ENCODE measurements around the gene KDM4C.
"Not testable (repeated sequence)": the region's sequence is repeated elsewhere in the genome, so short reads cannot be mapped to it uniquely, and the experiment has no call there.

KDM4C gene

DNA sequence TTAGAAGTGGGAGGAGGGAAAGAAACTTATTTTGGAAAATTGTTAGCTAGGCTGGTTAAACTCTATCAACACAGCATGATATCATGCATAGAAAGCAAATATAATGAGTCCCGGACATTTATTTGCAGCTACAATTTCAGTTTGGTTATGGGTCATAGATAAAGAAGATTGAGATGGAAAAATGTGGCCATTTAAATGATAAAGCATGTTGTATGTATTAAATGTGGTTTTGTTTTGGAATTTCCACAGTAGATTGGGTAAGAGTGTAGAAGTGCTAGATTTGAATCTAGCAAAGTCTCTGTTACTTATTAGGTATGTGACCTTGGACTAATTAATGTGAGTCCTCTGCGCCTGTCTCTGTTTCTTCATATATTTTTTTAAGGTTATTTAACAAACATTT is 217.4 kb downstream of the KDM4C start:
- DNase-seq (ENCODE audit: low read depth), result no peak

DNA sequence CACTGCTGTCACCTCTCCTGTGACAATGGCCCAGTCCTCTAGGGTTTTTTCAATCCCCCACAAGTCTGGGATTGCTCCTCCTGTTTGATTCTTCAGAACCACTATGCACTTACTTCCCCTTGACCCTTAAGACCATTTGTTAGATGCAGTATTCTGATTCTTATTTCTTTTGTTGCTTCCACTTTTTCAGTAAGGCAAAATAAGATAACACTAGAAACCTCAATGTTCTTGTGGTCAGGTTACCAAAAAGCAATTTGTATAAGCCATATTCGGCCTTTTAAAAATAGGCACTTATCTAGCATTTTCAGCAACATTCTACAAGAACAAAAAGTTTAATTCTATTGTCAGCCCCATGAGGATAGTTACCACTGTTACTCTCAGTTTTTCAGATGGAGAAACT is 220.0 kb downstream of the KDM4C start:
- DNase-seq (ENCODE audit: low read depth), result no peak

DNA sequence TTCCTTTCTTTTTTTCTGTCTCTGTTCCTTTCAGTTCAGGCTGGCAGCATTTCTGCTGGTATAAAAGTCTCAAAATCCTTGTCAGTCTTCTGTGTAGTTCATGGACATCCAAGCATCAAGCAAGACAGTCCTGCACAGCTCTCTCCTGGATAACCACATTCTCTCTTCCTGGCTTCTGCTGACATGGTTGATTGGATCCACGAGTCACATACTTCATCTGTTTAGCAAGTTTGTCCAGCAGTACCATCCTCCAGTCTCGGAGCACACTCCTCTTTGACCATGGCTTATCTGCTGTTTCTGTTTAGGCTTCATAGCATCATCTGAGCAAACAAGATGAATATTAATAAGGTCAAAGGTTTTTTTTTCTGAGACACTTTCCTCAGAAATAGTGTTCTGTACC is 220.8 kb downstream of the KDM4C start:
- no peak for DNase-seq (ENCODE audit: low read depth)

DNA sequence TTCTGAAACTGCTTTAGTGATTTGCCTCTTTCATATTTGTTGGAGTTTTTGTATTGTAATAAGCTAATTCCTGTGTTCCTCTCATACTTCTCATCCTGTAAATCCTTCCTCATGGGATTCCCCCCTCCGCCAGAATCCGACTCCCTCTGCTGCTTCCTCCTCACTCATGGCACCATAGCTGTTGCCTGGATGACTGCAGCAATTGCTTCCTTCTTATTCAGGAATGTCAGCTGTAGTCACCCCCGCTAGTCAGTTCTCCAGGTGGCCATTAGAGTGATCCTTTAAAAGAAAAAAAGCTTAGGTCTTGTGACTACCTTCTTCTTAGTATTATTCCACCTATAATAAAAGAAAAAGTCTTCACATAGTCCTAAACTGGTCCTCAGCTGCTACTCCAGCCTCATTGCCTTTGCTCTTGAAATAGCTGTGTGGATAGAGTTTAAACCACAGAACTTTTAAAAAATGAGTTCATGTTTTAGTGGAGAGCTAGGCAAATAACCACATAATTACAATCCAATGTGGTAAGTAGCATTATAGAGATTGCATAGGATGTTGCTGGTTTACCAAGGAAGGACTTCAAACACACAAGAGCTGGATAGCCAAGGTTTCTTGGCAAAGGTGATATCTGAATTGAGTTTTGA is 227.3 kb downstream of the KDM4C start:
- no peak for DNase-seq (ENCODE audit: low read depth)

DNA sequence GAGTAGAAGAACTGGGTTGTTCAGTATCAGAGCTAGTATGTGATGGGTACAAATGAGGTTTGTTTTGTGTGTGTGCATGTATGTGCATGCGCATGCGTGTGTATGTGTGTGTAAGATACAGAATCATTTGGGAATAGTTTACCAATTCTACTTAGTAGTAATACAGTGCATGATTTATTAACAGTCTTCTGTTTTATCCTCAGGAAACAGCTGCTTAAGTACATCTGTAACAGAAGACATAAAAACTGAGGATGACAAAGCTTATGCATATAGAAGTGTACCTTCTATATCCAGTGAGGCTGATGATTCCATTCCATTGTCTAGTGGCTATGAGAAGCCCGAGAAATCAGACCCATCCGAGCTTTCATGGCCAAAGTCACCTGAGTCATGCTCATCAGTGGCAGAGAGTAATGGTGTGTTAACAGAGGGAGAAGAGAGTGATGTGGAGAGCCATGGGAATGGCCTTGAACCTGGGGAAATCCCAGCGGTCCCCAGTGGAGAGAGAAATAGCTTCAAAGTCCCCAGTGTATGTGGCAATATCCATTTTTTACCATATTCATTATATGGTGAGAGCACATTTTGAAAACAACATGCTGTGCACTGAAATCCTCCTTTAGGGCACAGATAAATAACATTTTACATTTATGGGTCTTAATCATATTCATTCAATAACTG is 228.5 kb downstream of the KDM4C start:
- no peak for DNase-seq (ENCODE audit: low read depth)

DNA sequence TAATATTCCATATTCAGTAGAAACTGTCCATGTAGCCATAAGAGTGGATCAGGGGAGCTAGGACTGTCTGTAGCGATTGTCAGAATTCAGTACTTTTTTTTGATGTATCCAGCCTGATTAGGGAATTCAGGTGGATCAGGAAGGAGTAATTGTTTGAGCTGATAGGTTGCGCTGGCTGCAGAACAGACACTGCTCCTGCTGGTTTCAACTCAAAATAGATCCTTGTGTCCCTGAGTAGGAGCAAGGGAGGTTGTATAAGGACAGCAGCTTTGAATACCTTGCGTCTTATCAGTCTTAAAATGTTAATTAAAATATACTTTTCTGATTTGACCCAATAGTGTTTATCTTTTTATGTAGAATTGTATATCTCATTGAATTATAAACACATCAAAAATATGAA is 229.6 kb downstream of the KDM4C start:
- no peak for DNase-seq (ENCODE audit: low read depth)

DNA sequence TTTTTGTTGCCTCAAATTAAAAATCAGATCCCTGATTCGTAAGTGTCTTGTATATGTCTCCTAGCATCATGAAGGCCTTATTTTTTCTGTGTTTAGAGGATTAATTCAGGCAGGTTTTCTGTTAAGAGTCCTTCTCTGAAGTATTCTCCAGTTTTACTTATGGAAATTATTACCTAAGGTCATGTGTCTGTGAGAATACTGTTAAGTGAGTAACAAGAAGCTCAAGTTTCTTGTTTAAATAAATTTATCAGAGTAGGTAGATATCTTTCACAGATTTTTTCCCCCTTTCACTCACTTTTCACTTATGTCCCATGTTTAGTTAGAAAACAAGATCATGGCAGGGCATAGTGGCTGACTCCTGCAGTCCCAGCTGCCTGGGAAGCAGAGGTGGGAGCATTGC is 233.6 kb downstream of the KDM4C start:
- no peak for DNase-seq (ENCODE audit: low read depth)

DNA sequence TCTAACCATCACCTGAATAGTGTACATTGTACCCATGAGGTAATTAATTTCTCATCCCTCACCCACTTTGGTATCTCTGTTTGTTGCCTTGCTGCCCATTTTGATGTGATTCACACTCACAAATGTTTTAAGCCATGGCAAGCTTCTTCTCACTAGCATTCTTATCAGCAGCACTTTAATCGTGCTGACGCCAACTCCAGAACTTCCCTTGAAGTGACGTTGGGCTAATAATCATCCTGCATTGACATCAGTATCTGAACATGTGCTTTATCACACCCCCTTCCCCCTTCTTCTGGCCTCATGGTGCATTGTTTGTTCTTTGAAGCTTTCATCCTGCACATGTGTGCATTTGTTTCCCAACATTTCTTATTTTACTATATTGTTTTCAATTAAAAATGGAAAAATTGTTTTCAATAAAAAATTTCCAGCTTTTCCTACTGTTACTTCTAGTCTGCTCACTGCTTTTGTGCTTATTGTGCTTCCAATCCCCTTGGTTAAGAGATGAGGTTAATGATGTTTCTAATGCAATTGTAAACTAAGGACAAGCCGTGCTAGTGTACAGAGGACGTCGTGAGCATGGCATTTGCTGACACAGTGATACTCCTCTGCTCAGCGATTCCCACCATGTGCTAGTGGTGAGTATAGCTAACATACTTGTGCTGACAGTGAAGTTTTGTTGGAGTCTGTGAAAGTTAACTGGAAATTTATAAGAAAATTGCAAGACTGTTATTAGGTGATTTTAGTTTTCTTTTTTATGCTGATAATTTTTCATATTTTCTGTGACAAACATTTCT is 238.5 kb downstream of the KDM4C start:
- no peak for DNase-seq (ENCODE audit: low read depth)

DNA sequence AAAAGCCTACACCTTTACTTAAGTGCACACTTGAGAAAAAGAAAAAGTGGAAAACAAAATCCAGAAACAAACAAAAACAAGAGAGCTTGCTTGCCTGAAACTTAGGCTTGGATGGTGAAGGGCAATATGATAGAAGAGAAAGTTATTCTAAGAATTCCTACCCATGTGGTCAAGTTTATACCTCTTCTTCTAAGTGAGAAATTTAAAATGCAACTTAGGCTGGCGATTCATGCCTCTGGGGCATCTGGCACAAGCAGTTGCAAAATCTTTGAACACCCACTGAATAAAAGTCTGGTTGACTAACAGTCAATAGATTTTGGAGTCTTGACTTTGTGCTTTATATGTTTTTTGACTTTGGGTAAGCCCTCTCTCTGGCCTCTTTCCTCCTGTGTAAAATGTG is 239.6 kb downstream of the KDM4C start:
- DNase-seq (ENCODE audit: low read depth), result no peak

DNA sequence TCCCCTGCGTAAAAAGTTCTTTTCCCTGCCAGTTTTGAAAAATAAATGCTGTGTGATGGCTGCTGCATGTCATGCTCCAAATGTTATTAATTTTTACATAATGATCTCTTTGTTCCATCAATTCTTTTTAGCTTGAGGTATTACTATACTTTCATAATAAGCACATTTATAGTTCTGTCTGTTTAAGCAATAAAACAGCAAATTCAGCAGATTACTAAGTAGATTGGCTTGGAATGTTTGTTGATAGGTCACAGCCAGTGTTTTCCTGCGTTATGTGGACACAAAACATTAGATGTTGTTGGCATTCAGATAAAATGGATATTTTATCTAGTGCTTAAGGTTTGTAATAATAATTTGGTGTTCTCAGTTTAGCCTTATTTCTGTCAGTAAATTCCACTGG is 242.0 kb downstream of the KDM4C start:
- no peak for DNase-seq (ENCODE audit: low read depth)

DNA sequence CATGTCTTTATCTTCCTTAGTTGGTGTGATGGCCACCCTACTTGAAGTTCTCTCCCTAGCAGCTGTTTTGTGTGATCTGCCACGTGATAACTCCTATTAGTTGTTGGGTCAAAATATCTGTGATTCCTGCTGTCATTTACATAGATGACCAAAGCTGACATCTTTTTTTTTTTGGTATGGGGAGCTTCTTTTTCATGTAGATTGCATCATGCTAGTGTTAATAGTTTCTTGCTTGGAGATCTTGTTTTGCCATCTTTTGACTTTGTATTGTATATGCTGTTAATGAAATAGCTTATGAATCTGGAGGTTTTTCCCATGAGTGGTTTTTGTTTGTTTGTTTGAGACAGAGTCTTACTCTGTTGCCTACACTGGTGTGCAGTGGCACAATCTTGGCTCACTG is 243.8 kb downstream of the KDM4C start:
- DNase-seq (ENCODE audit: low read depth), result no peak

DNA sequence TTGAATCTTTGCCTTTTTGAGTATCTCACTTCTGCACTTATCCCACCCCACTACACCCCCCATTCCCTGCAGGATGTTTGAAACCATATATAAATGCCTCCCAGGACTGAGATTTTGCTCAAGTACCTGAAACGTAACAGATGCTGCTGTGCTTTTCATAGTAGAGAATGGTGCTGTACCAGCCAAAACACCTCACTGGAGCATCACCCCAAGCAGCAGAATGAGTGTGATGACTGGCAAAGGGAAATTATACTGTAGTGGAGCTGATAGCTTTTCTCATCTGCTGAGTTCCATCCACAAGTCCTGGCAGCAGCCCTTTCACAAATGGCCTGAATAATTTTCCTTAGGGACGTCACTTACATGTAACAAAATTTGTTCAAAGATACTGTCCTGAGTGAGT is 246.1 kb downstream of the KDM4C start:
- no peak for DNase-seq (ENCODE audit: low read depth)

DNA sequence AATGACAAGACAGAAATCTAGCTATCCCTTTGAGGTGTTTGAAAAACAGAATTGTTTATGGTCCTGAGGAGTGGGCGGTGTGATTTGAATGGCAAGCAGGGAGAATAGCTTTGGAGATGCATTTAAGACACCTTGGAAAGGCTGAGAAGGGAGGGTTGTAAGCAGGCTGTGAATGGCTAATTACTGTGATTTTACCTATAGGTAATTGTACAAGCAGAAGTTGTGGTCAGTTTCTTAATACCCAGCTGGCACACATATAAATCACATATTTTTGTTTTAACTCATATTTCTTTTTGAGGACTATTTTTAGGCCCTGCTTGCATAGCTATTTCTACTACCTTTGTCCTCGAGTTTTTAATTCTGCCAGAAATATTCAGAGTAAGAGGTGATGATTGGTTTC is 248.6 kb downstream of the KDM4C start:
- DNase-seq (ENCODE audit: low read depth), result no peak

DNA sequence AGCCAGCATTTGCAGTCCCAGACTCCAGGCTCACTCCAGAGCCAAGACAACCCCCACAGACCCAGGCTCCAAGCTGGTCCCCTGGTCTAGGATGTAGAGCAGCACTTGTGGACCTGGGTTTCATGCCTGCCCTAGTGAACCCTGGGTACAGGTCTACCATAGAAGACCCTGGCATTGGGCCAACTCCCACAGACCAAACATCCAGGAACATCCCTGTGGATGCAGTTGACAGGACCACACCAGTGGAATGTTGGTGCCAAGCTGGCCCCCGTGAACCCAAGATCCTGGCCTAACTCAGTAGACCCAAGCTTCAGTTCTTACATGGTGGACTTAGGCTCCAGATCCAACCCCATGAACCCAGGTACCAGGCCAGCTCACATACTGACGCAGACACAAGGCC is 250.6 kb downstream of the KDM4C start:
- DNase-seq (ENCODE audit: low read depth), result no peak

DNA sequence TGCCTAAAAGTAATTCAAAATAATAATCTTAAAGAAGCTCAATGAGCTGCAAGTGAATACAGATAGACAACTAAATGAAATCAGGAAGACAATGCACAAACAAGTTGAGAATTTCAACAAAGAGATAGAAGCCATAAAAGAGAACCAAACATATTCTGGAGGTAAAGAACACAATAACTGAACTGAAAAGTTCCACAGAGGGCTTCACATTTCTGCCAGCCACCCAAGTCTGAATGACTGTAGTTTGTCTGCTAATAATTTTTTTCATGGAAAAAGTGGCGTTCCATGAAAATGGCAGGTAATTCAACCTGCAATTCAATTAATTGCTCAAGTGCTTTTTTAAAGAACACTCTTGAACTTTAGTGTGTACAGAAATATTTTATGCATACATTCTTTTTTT is 251.3 kb downstream of the KDM4C start:
- no peak for DNase-seq (ENCODE audit: low read depth)

DNA sequence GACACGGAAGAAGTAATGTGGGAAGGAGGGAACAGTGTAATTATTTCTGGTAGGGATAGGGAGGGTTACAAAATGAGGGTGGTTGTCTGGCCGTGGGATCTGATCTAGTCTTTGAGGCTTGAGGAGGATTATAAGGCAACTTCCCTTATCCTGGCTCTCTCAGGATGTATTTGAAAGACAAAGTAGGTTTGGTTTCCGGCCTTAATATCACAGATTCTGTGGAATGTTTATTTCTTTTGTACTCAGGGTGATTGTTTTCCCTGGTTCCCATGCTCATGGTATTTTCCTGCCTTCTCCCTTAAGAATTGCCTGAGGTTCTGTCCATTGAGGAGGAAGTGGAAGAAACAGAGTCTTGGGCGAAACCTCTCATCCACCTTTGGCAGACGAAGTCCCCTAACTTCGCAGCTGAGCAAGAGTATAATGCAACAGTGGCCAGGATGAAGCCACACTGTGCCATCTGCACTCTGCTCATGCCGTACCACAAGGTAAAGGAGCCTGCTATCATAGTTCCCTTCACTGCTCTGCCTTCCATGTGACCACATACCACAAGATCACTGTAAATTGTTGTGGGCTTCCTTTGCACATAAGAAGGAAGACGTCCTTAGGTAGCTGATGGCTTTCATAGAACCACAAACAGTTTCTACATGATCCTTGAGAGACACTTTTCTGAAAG is 253.8 kb downstream of the KDM4C start:
- peak; percentile 7 for DNase-seq (ENCODE audit: low read depth)

DNA sequence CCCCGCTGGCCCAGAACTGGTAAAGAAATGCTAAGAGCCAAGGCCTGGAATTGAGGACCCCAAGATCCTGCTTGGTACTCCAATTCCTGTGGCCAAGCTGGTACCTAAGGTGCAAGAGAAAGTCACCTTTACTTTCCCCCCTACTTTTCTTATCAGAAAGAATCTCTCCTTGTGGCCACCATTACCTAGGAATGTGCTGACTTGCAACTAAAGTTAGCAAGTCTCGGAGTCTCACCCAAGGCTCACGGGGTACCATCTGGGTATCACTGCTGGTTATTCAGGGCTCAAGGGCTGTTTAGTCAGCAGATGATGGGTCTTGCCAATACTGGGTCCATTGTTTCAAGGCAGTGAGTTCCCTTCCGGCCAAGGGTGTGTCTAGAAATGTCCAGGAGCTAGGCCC is 270.2 kb downstream of the KDM4C start:
- DNase-seq (ENCODE audit: low read depth), result no peak

DNA sequence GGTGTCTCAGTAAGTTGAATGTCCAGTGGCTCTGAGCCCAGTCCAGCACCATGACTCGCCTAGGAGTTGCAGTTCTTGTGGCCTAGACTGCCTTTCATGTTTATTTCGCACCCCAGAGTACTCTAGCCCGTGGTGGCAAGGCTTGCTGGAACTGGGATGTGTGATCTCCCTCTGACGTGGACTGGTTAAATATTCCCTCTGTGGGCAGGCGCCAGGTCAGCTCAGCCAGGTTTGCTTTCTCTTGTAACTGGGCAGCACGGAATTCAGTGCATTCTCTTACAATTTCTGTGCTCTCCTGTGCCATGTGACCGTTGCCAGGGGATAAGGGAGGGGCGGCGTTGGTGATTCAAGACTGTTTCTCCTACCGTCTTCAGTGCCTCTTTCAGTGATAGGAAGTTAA is 270.8 kb downstream of the KDM4C start:
- no peak for DNase-seq (ENCODE audit: low read depth)

DNA sequence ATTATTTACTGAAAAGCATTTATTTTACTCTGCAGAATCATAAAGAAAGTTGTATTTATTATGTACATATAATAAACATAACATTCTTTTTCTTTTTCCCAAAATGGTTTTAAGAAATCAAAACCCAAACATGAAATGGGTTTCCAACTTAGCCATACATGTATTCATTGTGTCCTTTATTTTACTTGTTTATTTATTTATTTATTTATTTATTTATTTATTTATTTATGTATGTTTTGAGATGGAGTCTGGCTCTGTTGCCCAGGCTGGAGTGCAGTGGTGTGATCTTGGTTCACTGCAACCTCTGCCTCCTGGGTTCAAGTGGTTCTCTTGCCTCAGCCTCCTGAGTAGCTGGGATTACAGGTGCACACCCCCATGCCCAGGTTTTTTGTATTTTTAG is 273.2 kb downstream of the KDM4C start:
- not testable (repeated sequence) for DNase-seq (ENCODE audit: low read depth)

DNA sequence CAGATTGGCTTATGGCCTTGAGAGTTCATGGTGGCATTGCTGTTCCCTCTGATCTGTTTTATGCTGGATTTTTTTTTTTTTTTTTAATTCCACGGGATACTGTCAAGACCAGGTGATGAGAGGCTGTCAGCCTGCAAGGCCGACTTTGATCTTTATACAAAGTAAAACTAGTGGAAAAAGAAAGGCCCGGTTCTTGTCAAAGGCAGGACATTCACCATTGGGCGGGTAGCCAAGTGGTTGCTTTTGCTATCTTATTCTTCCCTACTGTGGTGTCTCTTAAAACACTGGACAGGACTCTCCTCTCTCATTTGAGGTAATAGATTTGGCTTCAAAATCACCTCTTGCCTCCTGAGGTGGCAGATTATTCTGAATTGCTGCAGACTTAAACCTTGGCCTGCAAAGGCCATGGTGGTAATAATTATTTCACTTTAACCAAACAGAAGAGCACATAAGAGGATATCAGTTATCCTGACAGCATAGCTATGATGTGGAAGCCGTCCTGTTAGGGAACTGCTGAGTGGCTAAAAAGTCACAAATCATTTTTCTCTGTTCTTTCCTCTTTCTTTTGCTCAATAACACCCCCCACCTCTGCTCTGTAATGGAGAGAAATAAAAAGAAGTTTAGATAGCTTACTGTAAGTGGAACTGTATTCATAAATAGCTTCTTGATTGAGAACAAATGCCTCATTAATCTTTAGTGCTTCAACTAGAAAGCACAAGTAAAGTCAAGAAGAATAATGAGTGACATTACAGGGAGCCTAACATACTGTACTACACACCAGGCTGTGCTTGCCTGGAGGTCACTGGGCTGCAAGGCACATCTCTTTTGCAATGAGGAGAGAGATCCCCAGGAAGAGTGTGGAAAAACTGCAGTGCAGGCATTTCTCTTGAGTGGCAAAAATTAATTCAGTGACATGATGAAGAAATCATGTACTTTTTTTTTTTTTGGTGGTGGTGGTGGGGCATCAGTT is 275.6 kb downstream of the KDM4C start:
- no peak for DNase-seq (ENCODE audit: low read depth)

DNA sequence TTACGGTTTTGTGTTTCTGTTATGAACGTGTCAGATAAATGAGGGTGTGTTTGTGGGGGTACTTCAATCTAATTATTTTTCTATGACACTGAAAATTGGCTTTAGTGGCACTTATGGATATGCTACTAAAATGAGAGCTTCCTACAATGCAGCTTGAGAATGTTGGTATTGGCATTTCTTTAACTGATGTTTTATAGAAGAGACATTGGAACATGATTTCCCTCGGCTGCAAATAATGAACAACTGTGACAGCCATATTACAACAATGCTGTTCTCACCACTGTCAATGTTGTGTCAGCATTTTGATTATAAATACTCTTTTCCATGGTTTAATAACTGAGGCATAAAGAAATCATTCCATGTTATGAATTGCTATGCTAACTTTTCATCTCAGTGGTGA is 279.4 kb downstream of the KDM4C start:
- no peak for DNase-seq (ENCODE audit: low read depth)

DNA sequence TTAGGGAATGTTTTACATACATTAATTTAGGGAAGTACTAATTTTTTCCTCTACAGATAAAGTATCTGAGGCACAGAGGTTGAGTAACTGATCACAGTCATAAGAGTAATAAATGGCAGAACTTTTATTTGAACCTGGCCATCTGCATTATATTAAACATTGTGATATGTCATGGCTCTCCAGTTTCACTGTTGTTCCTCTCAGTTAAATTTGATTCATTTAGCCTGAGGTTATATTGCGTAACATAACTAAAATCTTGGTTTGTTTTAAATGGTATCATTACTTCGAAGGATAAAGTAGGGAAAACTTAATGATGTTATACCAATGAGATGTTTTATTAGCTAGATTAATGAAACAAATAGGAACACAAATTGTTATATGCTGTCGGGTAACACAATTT is 284.4 kb downstream of the KDM4C start:
- no peak for DNase-seq (ENCODE audit: low read depth)

All from CMK (cell line).